ENCODE data around the gene ZNF563.

The ZNF563 gene

DNA sequence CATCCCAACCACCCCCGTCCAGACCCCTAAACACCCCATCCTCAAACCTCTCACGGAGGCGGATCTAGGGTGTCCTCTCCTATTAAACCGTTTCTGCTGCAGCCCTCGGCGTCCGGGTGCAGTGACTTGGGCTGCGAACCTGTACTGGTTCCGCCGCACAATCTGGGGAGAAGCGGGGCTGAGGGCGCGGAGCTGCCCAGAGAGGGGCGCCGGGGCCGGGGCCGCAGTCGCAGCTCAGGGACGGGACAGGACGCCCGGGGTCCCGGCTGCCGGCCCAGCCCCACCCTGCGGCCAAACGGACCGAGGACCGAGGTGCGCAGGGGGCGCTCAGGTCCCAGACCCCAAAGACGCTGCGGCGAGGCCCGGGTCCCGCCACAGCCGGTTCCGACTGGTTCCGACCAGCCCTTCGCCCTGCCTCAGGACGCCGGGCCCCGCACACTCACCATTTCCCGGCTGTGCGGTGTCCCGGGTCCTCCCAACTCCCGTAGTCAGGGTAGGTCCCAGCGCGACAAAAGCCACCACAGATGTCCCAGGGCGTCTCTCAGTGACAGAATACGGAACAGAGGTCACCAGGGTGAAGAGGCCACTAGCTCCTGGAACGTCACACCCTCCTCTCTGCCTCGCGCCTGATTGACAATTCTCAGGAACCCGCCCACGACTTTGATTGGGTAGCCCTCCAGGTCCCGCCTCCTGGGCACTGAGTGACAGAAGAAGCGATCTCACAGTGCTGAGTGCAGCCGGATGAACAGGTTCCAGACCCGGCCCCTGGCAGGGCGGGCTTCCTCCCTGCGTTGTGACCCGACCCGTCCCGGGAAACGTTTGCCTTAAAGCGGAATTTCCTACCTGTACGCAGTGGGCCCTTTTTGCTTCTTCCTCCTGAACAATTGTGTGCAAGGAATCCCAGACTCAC lies 38.9 kb downstream of the ZNF563 start, which contains the start of gene ZNF44:
Gene ZNF44, minus strand, starts transcription at position 635 of the 910 bp plus-strand sequence. Its CDS starts 189 bp downstream, at position 446.
- Histone ChIP-seq H2AFZ (ENCODE audit: low read length) (peak within 1 kb of the TSS; percentile 84), H3K4me3 (ENCODE audit: low read length) (peak within 1 kb of the TSS; percentile 88), H3K9me2 (replicated peaks; ENCODE audit: insufficient read depth, low read length) (no peaks in the 10 kb centered on the region), H3F3A (ENCODE audit: insufficient read depth, low read length) (peaks cover 3% of the 10 kb centered on the region; the same call in 1 of the 2 replicates), H3K4me1 (ENCODE audit: low read length) (peaks cover 5% of the 10 kb centered on the region; the same call in 1 of the 2 replicates), H4K20me1 (ENCODE audit: insufficient read depth, low read length) (no peaks in the 10 kb centered on the region), H3K9ac (ENCODE audit: low read length) (peak within 1 kb of the TSS; percentile 74), H3K79me2 (ENCODE audit: low read length) (peaks cover 32% of the 10 kb centered on the region), H3K4me2 (ENCODE audit: low read depth, low read length) (peak within 1 kb of the TSS; percentile 75), H3K36me3 (replicated peaks; ENCODE audit: insufficient read depth, low read length) (no peaks in the 10 kb centered on the region), H3K27ac (ENCODE audit: low read length) (peak within 1 kb of the TSS; percentile 62; the same call in 1 of the 2 replicates), H3K9me3 (replicated peaks; ENCODE audit: insufficient read depth, low read length) (no peaks in the 10 kb centered on the region), H3K27me3 (replicated peaks; ENCODE audit: insufficient read depth, low read length) (no peaks in the 10 kb centered on the region)
- no peak for TF ChIP-seq EZH2phosphoT487 (IDR thresholded peaks at IDR 0.05; ENCODE audit: low read length)
- TF ChIP-seq, protein P1, sequence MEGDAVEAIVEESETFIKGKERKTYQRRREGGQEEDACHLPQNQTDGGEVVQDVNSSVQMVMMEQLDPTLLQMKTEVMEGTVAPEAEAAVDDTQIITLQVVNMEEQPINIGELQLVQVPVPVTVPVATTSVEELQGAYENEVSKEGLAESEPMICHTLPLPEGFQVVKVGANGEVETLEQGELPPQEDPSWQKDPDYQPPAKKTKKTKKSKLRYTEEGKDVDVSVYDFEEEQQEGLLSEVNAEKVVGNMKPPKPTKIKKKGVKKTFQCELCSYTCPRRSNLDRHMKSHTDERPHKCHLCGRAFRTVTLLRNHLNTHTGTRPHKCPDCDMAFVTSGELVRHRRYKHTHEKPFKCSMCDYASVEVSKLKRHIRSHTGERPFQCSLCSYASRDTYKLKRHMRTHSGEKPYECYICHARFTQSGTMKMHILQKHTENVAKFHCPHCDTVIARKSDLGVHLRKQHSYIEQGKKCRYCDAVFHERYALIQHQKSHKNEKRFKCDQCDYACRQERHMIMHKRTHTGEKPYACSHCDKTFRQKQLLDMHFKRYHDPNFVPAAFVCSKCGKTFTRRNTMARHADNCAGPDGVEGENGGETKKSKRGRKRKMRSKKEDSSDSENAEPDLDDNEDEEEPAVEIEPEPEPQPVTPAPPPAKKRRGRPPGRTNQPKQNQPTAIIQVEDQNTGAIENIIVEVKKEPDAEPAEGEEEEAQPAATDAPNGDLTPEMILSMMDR (IDR thresholded peaks at IDR 0.05; ENCODE audit: low read length): no peak
- no peak for TF ChIP-seq EZH2 (optimal IDR thresholded peaks at IDR 0.05; ENCODE audit: low read depth, low read length)
- DNase-seq: peak; percentile 99

DNA sequence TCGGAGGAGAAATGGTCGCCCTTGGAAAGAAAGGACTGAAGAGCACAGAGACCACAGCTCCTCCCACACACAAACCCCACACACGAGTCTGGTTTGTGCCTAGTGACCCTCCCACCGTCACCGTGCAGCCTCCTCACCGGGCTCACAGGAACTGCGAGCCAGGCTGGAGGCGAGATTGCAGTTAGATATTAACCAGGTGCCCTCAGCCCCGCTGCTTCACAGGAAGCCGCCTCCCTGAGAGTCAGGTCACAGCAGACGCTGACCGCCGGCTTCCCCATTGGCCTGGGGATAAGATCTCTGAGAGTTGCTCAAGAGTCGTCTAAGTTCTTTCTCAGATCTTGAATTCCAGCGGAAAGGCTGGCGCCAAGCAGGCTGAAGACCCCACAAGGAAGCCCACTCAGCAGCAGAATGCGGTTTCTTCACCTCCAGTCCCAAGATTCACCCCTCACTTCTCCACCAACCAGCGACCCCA lies 39.6 kb downstream of the ZNF563 start:
- DNase-seq: peak; percentile 80
- peaks cover 38% of the 10 kb centered on the region for H3K79me2 ChIP-seq (ENCODE audit: low read length)
- no peak for TF ChIP-seq EZH2phosphoT487 (IDR thresholded peaks at IDR 0.05; ENCODE audit: low read length)
- no peak for TF ChIP-seq EZH2 (optimal IDR thresholded peaks at IDR 0.05; ENCODE audit: low read depth, low read length)
- TF ChIP-seq, protein P1 (IDR thresholded peaks at IDR 0.05; ENCODE audit: low read length): no peak

DNA sequence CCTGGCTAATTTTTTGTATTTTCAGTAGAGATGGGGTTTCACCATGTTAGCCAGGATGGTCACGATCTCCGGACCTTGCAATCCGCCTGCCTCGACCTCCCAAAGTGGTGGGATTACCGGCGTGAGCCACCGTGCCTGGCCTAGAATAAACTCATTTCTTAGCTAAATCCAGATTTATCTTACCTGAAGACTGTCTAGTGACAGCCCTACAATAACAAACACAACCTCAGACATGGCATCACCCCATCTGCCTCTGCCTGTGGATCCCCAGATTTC lies 43.7 kb downstream of the ZNF563 start:
- no peak overlapping the region for H2AFZ ChIP-seq (ENCODE audit: low read length)

More for the DNA sequence above, 39.6 kb downstream of the ZNF563 start:
- Histone ChIP-seq H2AFZ (ENCODE audit: low read length) (peak overlapping the region; percentile 84), H3K9ac (ENCODE audit: low read length) (peak overlapping the region; percentile 74), H3K9me2 (replicated peaks; ENCODE audit: insufficient read depth, low read length) (no peaks in the 10 kb centered on the region), H3K36me3 (replicated peaks; ENCODE audit: insufficient read depth, low read length) (no peaks in the 10 kb centered on the region), H3K4me3 (ENCODE audit: low read length) (peak overlapping the region; percentile 88), H4K20me1 (ENCODE audit: insufficient read depth, low read length) (no peaks in the 10 kb centered on the region), H3K27ac (ENCODE audit: low read length) (peak overlapping the region; percentile 62; the same call in 1 of the 2 replicates), H3K27me3 (replicated peaks; ENCODE audit: insufficient read depth, low read length) (no peaks in the 10 kb centered on the region), H3K4me1 (ENCODE audit: low read length) (peaks cover 5% of the 10 kb centered on the region; the same call in 1 of the 2 replicates), H3K4me2 (ENCODE audit: low read depth, low read length) (peak overlapping the region; percentile 75), H3K9me3 (replicated peaks; ENCODE audit: insufficient read depth, low read length) (no peaks in the 10 kb centered on the region), H3F3A (ENCODE audit: insufficient read depth, low read length) (peaks cover 3% of the 10 kb centered on the region; the same call in 1 of the 2 replicates)

More for the DNA sequence above, 43.7 kb downstream of the ZNF563 start:
- no peak for DNase-seq
- H3K27me3 ChIP-seq (replicated peaks; ENCODE audit: insufficient read depth, low read length): no peaks in the 10 kb centered on the region
- H3K9me3 ChIP-seq (replicated peaks; ENCODE audit: insufficient read depth, low read length): no peaks in the 10 kb centered on the region
- no peak overlapping the region for H3K9ac ChIP-seq (ENCODE audit: low read length)
- no peaks in the 10 kb centered on the region for H4K20me1 ChIP-seq (ENCODE audit: insufficient read depth, low read length)
- H3K4me3 ChIP-seq (ENCODE audit: low read length): no peak overlapping the region
- H3K4me2 ChIP-seq (ENCODE audit: low read depth, low read length): no peak overlapping the region
- H3K79me2 ChIP-seq (ENCODE audit: low read length): peaks cover 54% of the 10 kb centered on the region
- H3K9me2 ChIP-seq (replicated peaks; ENCODE audit: insufficient read depth, low read length): no peaks in the 10 kb centered on the region
- TF ChIP-seq EZH2 (optimal IDR thresholded peaks at IDR 0.05; ENCODE audit: low read depth, low read length): no peak
- TF ChIP-seq EZH2phosphoT487 (IDR thresholded peaks at IDR 0.05; ENCODE audit: low read length): no peak
- TF ChIP-seq, protein P1 (IDR thresholded peaks at IDR 0.05; ENCODE audit: low read length): no peak
- H3K4me1 ChIP-seq (ENCODE audit: low read length): peaks cover 5% of the 10 kb centered on the region; the same call in 1 of the 2 replicates
- H3K27ac ChIP-seq (ENCODE audit: low read length): no peak overlapping the region
- H3F3A ChIP-seq (ENCODE audit: insufficient read depth, low read length): peaks cover 3% of the 10 kb centered on the region; the same call in 1 of the 2 replicates
- no peaks in the 10 kb centered on the region for H3K36me3 ChIP-seq (replicated peaks; ENCODE audit: insufficient read depth, low read length)
